ENCODE measurements around the gene ABI2. TPM values are rescaled to one million over a fixed set of nuclear protein-coding genes. Genes with fewer than 3 reads are reported as not detected.
"Not testable (repeated sequence)": the region's sequence is repeated elsewhere in the genome, so short reads cannot be mapped to it uniquely, and the experiment has no call there.

The ABI2 gene
- total RNA-seq, 1 donor from 2014 or later, result 4.7 TPM

- H3K4me3 ChIP-seq (ENCODE audit: low read depth, low read length), result no peak overlapping the region
- FAIRE-seq (no peak), DNase-seq (ENCODE audit: low read depth) (no peak)
- no peaks in the 10 kb centered on the region for H3K27me3 ChIP-seq (ENCODE audit: control insufficient read depth, insufficient read depth, low read length)
- no peak for TF ChIP-seq CTCF (IDR thresholded peaks at IDR 0.05; ENCODE audit: insufficient read depth, low read length, severe bottlenecking)
- H3K36me3 ChIP-seq (ENCODE audit: control insufficient read depth, insufficient read depth, low read length), result no peaks in the 10 kb centered on the region
These were observed 51.0 kb downstream of the ABI2 start for GRCh38 chr2:203379156-203379555.

- no peak for TF ChIP-seq CTCF (IDR thresholded peaks at IDR 0.05; ENCODE audit: insufficient read depth, low read length, severe bottlenecking)
- FAIRE-seq, result no peak
- H3K27me3 ChIP-seq (ENCODE audit: control insufficient read depth, insufficient read depth, low read length), result no peaks in the 10 kb centered on the region
- DNase-seq (ENCODE audit: low read depth), result peak; percentile 42
- no peaks in the 10 kb centered on the region for H3K36me3 ChIP-seq (ENCODE audit: control insufficient read depth, insufficient read depth, low read length)
- H3K4me3 ChIP-seq (ENCODE audit: low read depth, low read length), result no peak overlapping the region
These were observed 54.8 kb downstream of the ABI2 start for GRCh38 chr2:203383038-203383437.

GRCh38 chr2:203388153-203388552 lies 60.0 kb downstream of the ABI2 start:
- H3K4me3 ChIP-seq (ENCODE audit: low read depth, low read length); H3K27me3 ChIP-seq (ENCODE audit: control insufficient read depth, insufficient read depth, low read length); DNase-seq (ENCODE audit: low read depth); H3K36me3 ChIP-seq (ENCODE audit: control insufficient read depth, insufficient read depth, low read length); FAIRE-seq: not testable (repeated sequence)

- H3K36me3 ChIP-seq (ENCODE audit: control insufficient read depth, insufficient read depth, low read length), result peaks cover 3% of the 10 kb centered on the region
- TF ChIP-seq CTCF (IDR thresholded peaks at IDR 0.05; ENCODE audit: insufficient read depth, low read length, severe bottlenecking), result no peak
- FAIRE-seq (no peak), DNase-seq (ENCODE audit: low read depth) (no peak)
- no peaks in the 10 kb centered on the region for H3K27me3 ChIP-seq (ENCODE audit: control insufficient read depth, insufficient read depth, low read length)
- no peak overlapping the region for H3K4me3 ChIP-seq (ENCODE audit: low read depth, low read length)
These were observed 66.5 kb downstream of the ABI2 start for GRCh38 chr2:203394519-203395227.

GRCh38 chr2:203395858-203396257 lies 67.7 kb downstream of the ABI2 start:
- Histone ChIP-seq H3K4me3 (ENCODE audit: low read depth, low read length) (no peak overlapping the region), H3K36me3 (ENCODE audit: control insufficient read depth, insufficient read depth, low read length) (peaks cover 3% of the 10 kb centered on the region), H3K27me3 (ENCODE audit: control insufficient read depth, insufficient read depth, low read length) (no peaks in the 10 kb centered on the region)
- TF ChIP-seq CTCF (IDR thresholded peaks at IDR 0.05; ENCODE audit: insufficient read depth, low read length, severe bottlenecking), result no peak
- DNase-seq (ENCODE audit: low read depth) (no peak), FAIRE-seq (no peak)

GRCh38 chr2:203396667-203397066 lies 68.5 kb downstream of the ABI2 start:
- no peak for FAIRE-seq
- Histone ChIP-seq H3K4me3 (ENCODE audit: low read depth, low read length) (no peak overlapping the region), H3K36me3 (ENCODE audit: control insufficient read depth, insufficient read depth, low read length) (peaks cover 3% of the 10 kb centered on the region), H3K27me3 (ENCODE audit: control insufficient read depth, insufficient read depth, low read length) (no peaks in the 10 kb centered on the region)
- DNase-seq (ENCODE audit: low read depth), result peak; percentile 11
- TF ChIP-seq CTCF (IDR thresholded peaks at IDR 0.05; ENCODE audit: insufficient read depth, low read length, severe bottlenecking), result peak; percentile 39
